Panc1 (cell line): ENCODE results near the gene ALKBH6.

Experiments used
- POLR2AphosphoS5 ChIP-seq: IDR thresholded peaks from 2 replicates; pipeline ENCODE4 v1.6.1; 2012; ENCODE audit warnings: mild to moderate bottlenecking, low read depth, low read length, moderate library complexity
- SIN3A ChIP-seq: IDR thresholded peaks from 2 replicates; pipeline ENCODE4 v1.6.1; 2012; ENCODE audit warnings: low read depth, mild to moderate bottlenecking, low read length, moderate library complexity, borderline replicate concordance; ENCODE audit not compliant: insufficient read depth
- TCF7L2 ChIP-seq: IDR thresholded peaks from 2 replicates; pipeline ENCODE4 v1.6.1; 2011; ENCODE audit warnings: mild to moderate bottlenecking, low read depth, low read length, inconsistent platforms
- TF ChIP-seq, protein P1 (sequence below), 2 experiments: IDR thresholded peaks; 2 replicates each; pipeline ENCODE4 v1.6.1; 2011 to 2012; ENCODE audit warnings: low read depth in 2 of 2, control low read depth in 1 of 2, low read length in 1 of 2, mild to moderate bottlenecking in 1 of 2, moderate library complexity in 1 of 2; ENCODE audit not compliant: insufficient read depth in 1 of 2
- TF ChIP-seq, protein P2 (sequence below): fragments of 450-650 bp; IDR thresholded peaks from 2 replicates; pipeline ENCODE4 v1.5.1; 2017; ENCODE audit warnings: mild to moderate bottlenecking

DNA sequence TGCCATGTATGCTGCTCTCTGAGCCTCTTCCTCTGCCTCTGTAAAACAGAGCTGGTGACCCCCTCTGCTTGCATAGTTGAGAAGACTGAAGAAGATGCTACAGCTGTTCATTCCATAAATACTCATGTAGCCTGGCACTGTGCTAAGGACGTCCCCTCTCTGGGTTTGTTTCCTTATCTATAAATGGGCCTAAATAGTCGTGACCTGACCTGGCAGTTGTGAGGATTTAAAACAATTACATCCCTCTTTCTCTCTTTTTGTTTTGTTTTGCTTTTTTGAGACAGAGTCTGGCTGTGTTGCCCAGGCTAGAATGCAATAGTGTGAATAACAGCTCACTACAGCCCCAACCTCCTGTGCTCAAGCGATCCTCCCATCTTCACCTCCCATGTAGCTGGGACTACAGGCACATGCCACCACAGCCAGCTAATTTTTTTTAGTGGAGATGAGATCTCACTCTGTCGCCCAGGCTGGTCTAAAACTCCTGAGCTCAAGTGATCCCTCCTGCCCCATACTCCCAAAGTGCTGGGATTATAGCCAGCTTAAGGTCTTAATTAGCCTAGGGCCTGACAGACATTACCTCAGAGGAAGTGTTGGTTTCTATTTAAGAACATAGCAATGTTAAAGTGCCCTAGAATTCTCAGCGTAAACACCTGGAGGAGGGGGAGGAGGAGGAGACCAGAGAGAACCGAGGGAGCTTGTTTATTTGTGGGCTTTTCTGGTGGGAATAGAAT, 45.3 kb upstream of the ALKBH6 start:
- TF ChIP-seq, protein P1, sequence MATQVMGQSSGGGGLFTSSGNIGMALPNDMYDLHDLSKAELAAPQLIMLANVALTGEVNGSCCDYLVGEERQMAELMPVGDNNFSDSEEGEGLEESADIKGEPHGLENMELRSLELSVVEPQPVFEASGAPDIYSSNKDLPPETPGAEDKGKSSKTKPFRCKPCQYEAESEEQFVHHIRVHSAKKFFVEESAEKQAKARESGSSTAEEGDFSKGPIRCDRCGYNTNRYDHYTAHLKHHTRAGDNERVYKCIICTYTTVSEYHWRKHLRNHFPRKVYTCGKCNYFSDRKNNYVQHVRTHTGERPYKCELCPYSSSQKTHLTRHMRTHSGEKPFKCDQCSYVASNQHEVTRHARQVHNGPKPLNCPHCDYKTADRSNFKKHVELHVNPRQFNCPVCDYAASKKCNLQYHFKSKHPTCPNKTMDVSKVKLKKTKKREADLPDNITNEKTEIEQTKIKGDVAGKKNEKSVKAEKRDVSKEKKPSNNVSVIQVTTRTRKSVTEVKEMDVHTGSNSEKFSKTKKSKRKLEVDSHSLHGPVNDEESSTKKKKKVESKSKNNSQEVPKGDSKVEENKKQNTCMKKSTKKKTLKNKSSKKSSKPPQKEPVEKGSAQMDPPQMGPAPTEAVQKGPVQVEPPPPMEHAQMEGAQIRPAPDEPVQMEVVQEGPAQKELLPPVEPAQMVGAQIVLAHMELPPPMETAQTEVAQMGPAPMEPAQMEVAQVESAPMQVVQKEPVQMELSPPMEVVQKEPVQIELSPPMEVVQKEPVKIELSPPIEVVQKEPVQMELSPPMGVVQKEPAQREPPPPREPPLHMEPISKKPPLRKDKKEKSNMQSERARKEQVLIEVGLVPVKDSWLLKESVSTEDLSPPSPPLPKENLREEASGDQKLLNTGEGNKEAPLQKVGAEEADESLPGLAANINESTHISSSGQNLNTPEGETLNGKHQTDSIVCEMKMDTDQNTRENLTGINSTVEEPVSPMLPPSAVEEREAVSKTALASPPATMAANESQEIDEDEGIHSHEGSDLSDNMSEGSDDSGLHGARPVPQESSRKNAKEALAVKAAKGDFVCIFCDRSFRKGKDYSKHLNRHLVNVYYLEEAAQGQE (IDR thresholded peaks at IDR 0.05; ENCODE audit: insufficient read depth in 1 of 2, low read depth in 2 of 2, low read length in 1 of 2), result no peak
- TF ChIP-seq, protein P2, sequence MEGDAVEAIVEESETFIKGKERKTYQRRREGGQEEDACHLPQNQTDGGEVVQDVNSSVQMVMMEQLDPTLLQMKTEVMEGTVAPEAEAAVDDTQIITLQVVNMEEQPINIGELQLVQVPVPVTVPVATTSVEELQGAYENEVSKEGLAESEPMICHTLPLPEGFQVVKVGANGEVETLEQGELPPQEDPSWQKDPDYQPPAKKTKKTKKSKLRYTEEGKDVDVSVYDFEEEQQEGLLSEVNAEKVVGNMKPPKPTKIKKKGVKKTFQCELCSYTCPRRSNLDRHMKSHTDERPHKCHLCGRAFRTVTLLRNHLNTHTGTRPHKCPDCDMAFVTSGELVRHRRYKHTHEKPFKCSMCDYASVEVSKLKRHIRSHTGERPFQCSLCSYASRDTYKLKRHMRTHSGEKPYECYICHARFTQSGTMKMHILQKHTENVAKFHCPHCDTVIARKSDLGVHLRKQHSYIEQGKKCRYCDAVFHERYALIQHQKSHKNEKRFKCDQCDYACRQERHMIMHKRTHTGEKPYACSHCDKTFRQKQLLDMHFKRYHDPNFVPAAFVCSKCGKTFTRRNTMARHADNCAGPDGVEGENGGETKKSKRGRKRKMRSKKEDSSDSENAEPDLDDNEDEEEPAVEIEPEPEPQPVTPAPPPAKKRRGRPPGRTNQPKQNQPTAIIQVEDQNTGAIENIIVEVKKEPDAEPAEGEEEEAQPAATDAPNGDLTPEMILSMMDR, result no peak
- TF ChIP-seq SIN3A (no peak), POLR2AphosphoS5 (no peak; the same call in 1 of the 2 replicates), TCF7L2 (no peak)
